ENCODE data around the gene DNAL4.

- TF ChIP-seq CTCF (optimal IDR thresholded peaks at IDR 0.05 in 1 of 3, IDR thresholded peaks at IDR 0.05 in 1 of 3, conservative IDR thresholded peaks at IDR 0.05 in 1 of 3; ENCODE audit: extremely low read depth in 1 of 3, insufficient read depth in 2 of 3, low read length in 3 of 3) (no peak), EZH2 (IDR thresholded peaks at IDR 0.05; ENCODE audit: low read length) (no peak)
These were observed 626 bp downstream of the DNAL4 start for GRCh38 chr22:38793317-38793716.

Measured in keratinocyte (primary cell).